Progenitor cell of endocrine pancreas (in vitro differentiated cells): ENCODE measurements around the gene TMEM39A. TPM values are rescaled to one million over a fixed set of nuclear protein-coding genes. Genes with fewer than 3 reads are reported as not detected.
A peak's percentile ranks its signal among the peaks of the same experiment; 100 is the strongest.

Source experiments
- DNase-seq: peaks from one replicate; pipeline ENCODE4 v3.0.0; 2021; ENCODE audit warnings: low spot score; ENCODE audit not compliant: unreplicated experiment
- H3K27ac Mint-ChIP-seq: 2 replicates; pipeline ENCODE4 v1.8.0; 2021; ENCODE audit warnings: mild to moderate bottlenecking, moderate library complexity, mixed read lengths
- H3K27me3 Mint-ChIP-seq: 2 replicates; pipeline ENCODE4 v1.8.0; 2021; ENCODE audit warnings: mixed read lengths
- H3K36me3 Mint-ChIP-seq: 2 replicates; pipeline ENCODE4 v1.8.0; 2022; ENCODE audit warnings: mixed read lengths; ENCODE audit not compliant: insufficient read depth
- H3K4me1 Mint-ChIP-seq: 2 replicates; pipeline ENCODE4 v1.8.0; 2021; ENCODE audit warnings: low read depth, mixed read lengths
- H3K4me3 Mint-ChIP-seq: 2 replicates; pipeline ENCODE4 v1.8.0; 2021; ENCODE audit warnings: low read depth, mild to moderate bottlenecking, moderate library complexity, mixed read lengths
- H3K9me3 Mint-ChIP-seq: 2 replicates; pipeline ENCODE4 v1.8.0; 2021; ENCODE audit warnings: low read depth, mixed read lengths
- long read RNA-seq: library from polyadenylated mRNA; unstranded; transcript quantifications from one replicate; pipeline ENCODE4 v2.0.0, GENCODE V29; 2020
- total RNA-seq: library from RNA; stranded (reverse); gene quantifications from 2 replicates; pipeline ENCODE4 v1.2.1, GENCODE V29; 2021
- TF ChIP-seq, protein P1 (sequence below): fragments of 200-600 bp; sonication (generic); IDR thresholded peaks from one replicate; pipeline ENCODE4 v1.5.0; 2021; ENCODE audit warnings: antibody characterized with exemption, mild to moderate bottlenecking; ENCODE audit not compliant: unreplicated experiment

The TMEM39A gene
- 48.3 and 51.6 TPM in 2 replicates for total RNA-seq
- long read RNA-seq, full-length matches to known transcripts = 159 of 270 reads
- long read RNA-seq, partial matches to known transcripts = 27 of 270 reads
- long read RNA-seq, other reads (novel, unspliced or antisense) = 84 of 270 reads

DNA sequence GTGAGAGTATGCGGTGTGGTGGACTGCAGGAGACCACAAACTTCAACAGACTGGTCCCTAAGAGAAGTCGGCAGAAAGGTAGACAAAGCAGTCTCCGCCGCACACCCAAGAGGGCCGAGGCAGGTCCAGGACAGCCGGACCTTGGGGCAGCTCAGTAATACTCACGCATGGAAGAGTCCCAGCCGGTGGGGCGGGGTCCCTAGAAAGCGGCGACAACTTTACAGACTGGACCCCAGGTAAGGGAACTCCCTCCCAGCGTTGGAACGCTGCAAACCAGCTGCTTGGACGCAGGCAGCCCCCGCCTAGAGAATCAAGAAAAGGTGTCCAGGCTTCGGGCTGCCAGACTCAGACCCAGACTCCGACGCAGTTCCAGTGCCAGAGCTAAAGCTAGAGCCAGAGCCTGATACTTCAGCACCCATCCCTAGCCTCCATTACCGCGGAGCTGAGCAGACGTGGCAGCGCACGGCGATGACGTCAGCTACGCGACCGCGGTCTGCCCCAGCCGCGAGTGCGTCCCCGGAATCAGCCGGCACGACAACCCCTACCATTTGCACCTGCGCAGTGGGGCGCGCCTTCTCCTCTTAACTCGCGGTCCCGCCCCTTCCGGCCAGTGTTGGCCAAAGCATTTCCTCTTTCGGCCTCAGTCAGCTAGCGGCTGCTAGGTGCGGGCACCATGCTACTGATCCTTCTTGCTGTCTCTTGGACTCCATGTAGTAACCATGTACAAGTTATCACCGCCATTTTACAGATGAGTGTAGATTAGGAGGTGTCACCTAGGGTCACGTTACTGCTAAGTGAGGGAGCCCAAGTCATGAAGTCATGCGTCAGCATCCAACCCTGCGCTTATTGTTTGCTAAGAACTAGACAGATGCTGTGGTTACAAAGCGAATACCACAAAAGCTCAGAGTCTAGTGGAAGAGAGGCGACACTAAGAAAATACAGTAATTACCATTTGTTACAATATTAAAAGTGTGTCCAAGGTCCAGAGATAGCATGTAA is at the start of gene TMEM39A:
TSS of gene TMEM39A (minus strand) at position 445 of the 999 bp plus-strand sequence. CDS start 1,541 bp downstream, outside the sequence.
- peaks cover 16% of the 10 kb centered on the region for H3K4me1 Mint-ChIP-seq
- H3K27me3 Mint-ChIP-seq = peaks cover 4% of the 10 kb centered on the region
- peaks cover 4% of the 10 kb centered on the region for H3K9me3 Mint-ChIP-seq
- no peaks in the 10 kb centered on the region for H3K36me3 Mint-ChIP-seq
- TF ChIP-seq, protein P1, sequence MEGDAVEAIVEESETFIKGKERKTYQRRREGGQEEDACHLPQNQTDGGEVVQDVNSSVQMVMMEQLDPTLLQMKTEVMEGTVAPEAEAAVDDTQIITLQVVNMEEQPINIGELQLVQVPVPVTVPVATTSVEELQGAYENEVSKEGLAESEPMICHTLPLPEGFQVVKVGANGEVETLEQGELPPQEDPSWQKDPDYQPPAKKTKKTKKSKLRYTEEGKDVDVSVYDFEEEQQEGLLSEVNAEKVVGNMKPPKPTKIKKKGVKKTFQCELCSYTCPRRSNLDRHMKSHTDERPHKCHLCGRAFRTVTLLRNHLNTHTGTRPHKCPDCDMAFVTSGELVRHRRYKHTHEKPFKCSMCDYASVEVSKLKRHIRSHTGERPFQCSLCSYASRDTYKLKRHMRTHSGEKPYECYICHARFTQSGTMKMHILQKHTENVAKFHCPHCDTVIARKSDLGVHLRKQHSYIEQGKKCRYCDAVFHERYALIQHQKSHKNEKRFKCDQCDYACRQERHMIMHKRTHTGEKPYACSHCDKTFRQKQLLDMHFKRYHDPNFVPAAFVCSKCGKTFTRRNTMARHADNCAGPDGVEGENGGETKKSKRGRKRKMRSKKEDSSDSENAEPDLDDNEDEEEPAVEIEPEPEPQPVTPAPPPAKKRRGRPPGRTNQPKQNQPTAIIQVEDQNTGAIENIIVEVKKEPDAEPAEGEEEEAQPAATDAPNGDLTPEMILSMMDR = peak; percentile 20
- H3K27ac Mint-ChIP-seq = peak within 1 kb of the TSS; percentile 99
- peak within 1 kb of the TSS; percentile 97 for H3K4me3 Mint-ChIP-seq
- DNase-seq = peak; percentile 98

GRCh38 chr3:119510690-119511089 is 47.3 kb upstream of the TMEM39A start:
- H3K4me3 Mint-ChIP-seq = no peak overlapping the region

DNA sequence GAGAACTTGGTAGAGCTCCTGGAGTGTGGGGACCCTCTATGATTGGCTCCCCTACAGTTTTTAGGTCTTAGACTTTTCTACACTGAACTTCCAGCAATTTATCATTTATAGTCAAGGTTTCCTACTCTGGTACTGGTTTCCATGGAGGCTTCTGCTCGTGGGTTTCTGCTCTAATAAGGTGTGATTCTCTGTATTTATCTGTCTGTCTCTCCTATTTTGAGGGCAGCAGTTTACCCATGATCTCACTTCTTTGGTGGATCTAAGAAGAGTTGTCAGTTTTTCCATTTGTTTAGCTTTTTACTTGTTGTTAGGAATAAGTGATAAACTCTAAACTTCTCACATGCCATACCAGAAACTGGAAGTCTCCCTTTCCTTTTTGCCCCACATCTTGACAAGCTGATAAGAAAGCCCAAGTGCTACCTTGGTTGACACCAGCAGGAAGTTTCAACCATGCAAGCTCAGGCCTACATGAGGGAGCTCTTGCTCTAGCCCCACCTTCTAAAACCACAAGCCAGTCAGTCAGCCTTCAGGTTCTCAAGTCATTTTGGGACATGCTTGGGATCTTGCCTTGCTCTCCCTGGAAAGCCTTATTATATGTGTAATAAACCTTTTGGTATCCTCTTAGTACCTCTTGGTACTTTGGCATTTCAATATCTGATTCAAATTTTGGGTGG is 44.9 kb upstream of the TMEM39A start:
- H3K27me3 Mint-ChIP-seq = no peaks in the 10 kb centered on the region
- TF ChIP-seq, protein P1 = no peak
- H3K27ac Mint-ChIP-seq = peak overlapping the region; percentile 7
- H3K4me3 Mint-ChIP-seq = no peak overlapping the region
- H3K4me1 Mint-ChIP-seq = no peaks in the 10 kb centered on the region
- DNase-seq = no peak
- H3K9me3 Mint-ChIP-seq = no peaks in the 10 kb centered on the region
- peaks cover 21% of the 10 kb centered on the region for H3K36me3 Mint-ChIP-seq

More at GRCh38 chr3:119510690-119511089, 47.3 kb upstream of the TMEM39A start:
- Mint-ChIP-seq H3K36me3 (peaks cover 22% of the 10 kb centered on the region), H3K9me3 (no peaks in the 10 kb centered on the region), H3K27ac (no peak overlapping the region), H3K27me3 (no peaks in the 10 kb centered on the region), H3K4me1 (no peaks in the 10 kb centered on the region)
- no peak for DNase-seq
- TF ChIP-seq, protein P1 = no peak

GRCh38 chr3:119507404-119507803 is 44.0 kb upstream of the TMEM39A start:
- peaks cover 17% of the 10 kb centered on the region for H3K36me3 Mint-ChIP-seq
- H3K9me3 Mint-ChIP-seq = no peaks in the 10 kb centered on the region
- no peak for DNase-seq
- H3K4me3 Mint-ChIP-seq = no peak overlapping the region
- no peak overlapping the region for H3K27ac Mint-ChIP-seq
- no peaks in the 10 kb centered on the region for H3K27me3 Mint-ChIP-seq
- H3K4me1 Mint-ChIP-seq = no peaks in the 10 kb centered on the region
- TF ChIP-seq, protein P1 = no peak

DNA sequence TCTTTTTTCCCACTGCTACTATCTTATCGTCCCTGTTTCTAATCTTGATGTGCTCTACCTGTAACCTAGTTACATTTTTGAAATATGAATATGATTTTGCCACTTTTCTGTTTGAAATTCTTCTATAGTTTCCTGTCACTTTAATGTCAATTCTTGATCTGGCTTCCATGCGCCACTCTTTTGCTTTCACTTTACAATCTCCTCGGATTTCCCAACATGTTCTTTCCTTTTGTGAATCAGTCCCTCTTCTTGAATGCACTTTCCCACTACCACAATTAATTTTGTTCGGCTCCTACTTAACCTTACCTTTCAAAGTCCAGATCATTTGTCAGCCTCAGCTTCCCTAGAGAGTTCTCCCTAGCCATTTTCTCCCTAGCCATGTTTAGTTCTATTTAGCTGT is 43.2 kb upstream of the TMEM39A start:
- Mint-ChIP-seq H3K27me3 (no peaks in the 10 kb centered on the region), H3K9me3 (no peaks in the 10 kb centered on the region), H3K36me3 (peaks cover 17% of the 10 kb centered on the region), H3K27ac (no peak overlapping the region), H3K4me3 (no peak overlapping the region), H3K4me1 (no peaks in the 10 kb centered on the region)
- DNase-seq = no peak
- TF ChIP-seq, protein P1 = no peak
